GM18519 (cell line): ENCODE measurements around the gene ABCD2.
"Not testable (repeated sequence)": the region's sequence is repeated elsewhere in the genome, so short reads cannot be mapped to it uniquely, and the experiment has no call there.

ENCODE experiments used
- ATAC-seq: cut with Tn5 transposase; IDR thresholded peaks from one replicate; pipeline ENCODE4 v1.9.1; 2021; ENCODE audit warnings: mild to moderate bottlenecking, moderate library complexity; ENCODE audit not compliant: unreplicated experiment, low FRiP score

Gene ABCD2

DNA sequence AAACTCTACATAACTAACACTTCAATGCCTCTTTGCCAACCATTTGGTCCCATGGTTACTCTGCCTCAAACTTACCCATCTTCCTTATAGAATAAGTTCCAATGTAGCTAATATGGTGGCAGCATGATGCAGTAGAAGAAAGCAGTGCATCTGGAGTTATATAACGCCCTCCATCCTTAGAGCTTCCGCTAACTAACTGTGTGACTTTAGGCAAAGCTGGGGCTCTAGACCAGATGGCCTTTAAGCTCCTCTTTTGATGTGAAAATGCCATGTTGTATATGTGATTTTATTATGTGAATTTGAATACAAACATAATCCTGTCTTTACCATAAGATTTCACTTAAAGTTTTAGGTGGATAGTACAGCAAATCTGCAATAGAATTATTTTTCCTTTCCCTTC lies 6.1 kb downstream of the ABCD2 start:
- ATAC-seq, result no peak

DNA sequence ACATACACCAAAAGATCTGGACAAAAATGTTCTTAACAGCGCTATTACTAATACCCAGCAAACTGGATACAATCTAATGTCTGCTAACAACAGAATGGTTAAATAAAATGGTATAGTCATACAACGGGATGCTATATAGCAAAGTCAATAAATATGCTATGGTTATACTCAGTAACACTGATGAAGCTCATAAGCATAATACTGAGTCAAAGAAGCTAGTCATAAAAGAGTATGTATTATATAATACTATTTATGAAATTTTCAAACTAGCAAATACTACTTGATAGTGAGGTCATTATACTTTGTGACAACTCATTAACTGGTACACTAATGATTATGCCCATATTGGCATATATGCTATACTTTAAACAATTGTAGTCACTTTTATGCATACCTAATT lies 7.4 kb downstream of the ABCD2 start:
- ATAC-seq, result no peak

DNA sequence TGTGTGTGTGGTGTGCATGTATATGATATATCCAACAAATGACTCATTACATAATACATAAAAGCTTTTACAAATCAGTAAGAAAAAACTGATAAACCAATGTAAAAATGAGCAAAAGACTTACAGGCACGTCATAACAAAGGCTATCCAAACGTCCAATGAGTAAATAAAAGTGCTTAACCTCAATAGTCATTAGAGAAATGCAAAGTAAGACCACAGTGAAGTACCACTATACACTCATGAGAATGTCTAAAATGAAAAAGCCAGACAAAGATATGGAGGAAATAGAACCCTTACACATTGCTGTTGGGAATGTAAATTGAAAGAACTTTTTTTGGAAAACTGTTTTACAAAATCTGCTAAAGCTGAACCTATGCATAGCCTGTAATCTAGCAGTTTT lies 7.8 kb downstream of the ABCD2 start:
- no peak for ATAC-seq

DNA sequence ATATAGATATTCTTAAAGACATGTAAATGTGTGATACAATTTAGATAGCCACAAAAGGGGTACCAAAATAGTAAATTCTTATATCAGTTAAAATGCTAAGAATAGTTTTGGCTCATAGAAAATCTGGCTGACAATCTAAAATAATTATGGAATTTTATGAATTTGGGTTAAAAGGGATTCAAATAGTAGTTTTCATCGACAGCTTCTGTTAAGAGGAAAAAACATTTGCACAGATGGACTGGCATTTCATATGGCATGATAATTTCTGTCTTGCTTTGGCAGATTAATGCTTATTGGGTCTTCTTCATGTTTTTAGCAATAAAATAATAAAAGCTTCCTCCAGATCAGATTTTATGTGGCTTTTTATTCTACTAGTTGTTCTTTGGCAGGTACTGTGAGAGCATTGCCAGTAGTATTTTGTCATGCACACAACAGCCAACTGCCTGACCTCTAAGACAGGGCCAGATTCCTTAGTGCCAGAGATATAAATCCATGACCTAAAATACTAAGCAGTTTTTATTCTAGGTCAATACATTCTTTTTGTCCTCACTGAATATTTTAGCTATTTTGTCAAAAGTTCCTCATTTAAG lies 9.1 kb downstream of the ABCD2 start:
- ATAC-seq, result no peak

DNA sequence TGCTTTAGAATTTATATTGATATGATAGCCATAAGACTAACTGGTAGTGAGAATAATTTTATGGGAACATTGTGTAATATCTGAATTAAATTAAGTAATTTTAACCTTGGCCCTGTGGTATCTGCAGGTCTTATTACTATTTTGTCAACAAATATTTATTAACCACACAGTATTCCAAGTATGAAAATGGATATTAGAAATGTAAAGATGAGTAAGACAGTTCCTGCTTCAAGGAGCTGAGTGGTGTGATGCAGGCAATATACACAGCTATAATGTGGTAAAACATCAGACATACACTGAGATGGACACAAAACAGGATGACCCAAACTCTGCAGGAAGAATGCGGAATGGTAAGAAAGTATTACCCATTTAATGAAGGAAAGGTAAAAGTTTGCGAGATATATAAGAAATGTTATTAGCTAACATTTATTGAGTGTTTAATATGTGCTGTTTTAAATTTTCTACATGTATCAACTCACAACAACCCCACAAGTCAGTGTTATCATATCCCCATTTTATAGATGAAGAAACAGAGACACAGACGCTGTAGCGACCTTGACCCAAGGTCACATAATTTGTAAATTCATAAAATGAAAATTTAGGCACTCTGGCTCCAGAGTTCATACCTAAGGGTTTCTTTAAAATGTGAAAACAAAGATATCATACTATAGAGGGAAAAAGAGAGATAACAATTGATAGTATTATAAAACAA lies 12.7 kb downstream of the ABCD2 start:
- no peak for ATAC-seq

DNA sequence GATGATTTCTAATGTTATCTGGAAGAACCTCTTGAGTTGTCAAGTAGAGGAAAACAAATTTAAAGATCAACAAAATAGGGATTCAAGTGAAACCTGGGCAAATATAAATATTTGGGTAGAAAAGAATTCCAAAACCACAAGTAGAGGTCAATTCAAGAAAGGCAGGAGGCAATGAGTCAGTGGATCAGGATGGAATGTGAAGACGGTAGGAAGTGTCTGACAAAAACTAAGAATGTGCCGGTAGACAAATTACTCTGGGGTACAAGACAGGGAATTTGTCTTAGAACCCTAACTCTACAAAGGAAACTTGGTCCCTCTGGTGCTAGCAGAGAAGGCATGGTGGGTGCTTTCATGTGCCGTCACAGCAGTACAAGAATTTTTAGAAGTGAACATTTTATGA lies 13.6 kb downstream of the ABCD2 start:
- ATAC-seq, result no peak

DNA sequence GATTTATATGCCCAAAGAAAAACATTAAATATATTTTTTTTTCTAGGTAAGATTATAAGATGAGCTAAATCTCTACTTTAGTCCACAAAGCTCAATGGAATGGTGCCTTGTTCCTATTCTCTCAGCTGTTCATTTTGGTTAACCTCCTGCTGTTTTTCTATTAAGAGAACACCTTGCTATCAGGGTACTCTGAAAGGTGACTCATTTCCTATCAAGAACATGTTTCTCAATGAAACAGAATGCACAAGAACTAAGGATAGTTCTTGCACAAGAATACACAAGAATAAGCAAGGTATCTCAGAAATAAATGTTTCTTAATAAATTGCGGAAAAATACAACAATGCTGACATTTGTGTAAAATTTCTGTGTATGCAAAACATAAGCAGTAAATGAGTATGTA lies 14.1 kb downstream of the ABCD2 start:
- ATAC-seq, result no peak

DNA sequence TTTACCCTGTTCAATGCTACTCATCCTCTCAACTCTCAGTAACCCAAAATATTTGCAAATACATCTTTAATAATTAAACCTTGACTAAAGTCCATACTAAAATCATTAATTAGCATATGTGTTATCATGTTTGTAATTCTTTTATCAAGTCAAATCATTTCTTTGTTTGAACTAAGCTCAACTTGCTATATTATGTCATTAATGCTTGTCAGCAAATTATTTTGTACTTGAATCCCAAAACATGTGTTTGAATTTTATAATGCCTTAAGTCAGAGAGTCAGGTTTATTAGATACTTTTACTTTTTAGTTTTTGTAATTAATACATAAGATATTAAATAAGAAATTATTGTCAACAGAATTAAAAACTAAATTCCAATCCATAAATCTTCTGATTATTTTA lies 16.5 kb downstream of the ABCD2 start:
- no peak for ATAC-seq

DNA sequence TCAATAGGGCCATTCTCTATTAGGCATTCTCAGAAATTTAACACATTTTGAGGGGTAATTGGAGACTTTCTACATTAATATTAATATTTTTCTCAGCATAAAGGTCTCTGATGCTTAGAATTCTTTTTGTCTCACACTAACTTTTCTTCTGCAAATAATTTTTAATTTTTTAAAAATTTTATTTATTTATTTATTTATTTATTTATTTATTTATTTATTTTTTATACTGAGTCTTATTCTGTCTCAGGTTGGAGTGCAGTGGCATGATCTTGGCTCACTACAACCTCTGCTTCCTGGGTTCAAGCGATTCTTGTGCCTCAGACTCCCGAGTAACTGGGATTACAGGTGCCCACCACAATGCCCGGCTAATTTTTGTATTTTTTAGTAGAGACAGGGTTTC lies 17.7 kb downstream of the ABCD2 start:
- not testable (repeated sequence) for ATAC-seq

DNA sequence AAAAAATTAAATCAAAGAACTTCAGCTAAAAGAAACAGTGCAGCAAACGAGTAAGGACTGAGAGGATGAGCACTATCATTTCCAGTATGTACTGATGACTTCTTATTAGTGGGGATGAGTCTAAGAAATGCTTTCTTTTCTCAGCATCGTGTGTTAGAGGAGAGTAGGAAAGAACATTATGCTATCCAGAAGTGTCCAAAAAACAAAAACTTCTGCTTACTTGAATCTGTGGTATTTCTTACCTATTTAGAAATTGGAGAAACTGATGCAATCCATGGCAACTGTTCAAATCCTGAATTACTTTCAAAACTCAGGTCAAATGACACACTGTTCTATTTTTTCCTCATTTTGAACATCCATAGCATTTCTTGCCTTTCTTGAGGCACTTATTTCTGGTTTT lies 23.7 kb downstream of the ABCD2 start:
- no peak for ATAC-seq

DNA sequence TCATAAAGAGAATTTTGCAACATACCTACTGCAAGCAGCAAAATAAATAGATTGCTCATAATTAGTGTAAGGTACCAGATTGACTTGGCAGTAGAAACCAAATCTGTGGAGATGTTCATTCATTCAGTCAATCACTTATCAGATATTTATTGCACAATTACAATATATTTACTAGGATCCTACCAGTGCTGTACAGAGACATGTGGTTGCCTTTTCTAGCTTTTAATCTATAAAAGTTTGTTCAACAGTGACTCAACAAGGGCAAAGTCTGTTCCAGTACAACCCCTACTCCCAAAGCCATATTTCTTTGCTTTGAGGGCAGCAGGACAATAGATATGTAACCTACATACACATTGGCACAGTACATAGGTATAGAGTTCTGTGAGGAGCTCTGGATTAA lies 27.3 kb downstream of the ABCD2 start:
- ATAC-seq, result no peak

DNA sequence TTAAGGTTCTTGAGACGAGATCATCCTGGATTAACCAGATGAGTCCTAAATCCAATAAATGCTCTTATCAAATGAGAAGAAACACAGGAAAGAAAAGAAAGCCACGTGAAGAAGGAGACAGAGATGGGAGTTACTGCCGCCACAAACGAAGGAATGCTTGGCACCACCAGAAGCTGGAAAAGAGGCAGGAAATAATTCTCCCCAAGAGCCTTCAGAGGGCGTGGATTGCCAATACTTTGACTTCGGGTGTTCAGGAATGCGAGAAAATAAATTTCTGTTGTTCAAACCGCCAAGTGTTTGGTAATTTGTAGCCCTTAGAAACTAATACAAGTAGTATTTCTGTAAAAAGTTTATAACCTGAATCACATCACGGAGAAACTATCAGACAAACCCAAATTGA lies 31.3 kb downstream of the ABCD2 start:
- ATAC-seq, result no peak

DNA sequence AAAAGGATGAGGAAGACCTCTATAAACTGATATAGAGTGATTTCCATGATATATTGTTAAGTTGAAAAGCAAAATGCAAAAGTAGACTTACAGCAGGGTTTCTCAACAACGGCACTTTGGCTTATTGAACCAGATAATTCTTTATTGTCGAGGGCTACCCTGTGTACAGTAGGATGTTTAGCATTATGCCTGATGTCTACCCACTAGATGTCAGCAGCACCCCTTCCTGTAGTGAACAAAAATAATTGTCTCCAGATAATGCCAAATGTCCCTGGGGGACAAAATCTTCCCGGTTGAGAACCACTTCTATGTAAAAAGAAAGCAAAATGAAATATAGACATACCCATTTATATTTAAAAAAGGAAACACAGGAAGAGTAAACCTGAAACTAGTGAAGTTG lies 32.4 kb downstream of the ABCD2 start:
- ATAC-seq, result peak; percentile 62

DNA sequence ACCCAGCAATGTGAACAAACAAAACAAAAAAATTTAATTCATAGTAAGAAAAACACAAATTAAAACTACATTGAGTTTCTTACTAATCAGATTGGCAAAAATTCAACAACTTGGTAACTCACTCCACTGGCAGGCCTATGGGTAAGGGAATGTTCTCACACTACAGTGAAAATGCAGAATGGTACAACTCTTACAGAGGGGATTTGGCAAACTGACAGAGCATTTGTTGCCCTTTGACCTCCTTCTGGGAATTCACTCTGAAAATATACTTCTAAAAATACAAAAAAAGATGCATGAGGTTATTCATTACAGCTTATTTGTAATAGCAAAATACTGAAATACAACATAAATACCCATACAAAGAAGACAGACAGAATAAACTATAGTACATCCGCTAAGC lies 32.8 kb downstream of the ABCD2 start:
- no peak for ATAC-seq

DNA sequence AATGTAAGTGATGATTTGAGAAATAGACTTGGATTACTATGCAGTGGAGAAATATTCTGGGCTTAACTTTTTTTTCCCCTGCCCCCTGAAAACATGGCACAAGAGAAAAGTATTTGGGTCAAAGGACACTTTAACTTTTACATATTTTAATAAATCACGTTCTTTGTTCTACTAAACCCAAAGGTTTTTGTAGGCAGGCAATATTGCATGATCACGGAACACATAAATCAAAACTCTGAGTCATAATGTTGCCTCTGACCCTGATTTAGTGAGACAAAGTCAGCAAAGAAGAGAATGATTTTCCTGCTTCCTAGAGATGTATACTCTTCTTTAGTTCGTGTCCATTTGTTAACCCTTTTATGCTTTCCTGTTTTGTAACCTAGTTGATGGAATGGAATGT lies 38.0 kb downstream of the ABCD2 start:
- no peak for ATAC-seq

DNA sequence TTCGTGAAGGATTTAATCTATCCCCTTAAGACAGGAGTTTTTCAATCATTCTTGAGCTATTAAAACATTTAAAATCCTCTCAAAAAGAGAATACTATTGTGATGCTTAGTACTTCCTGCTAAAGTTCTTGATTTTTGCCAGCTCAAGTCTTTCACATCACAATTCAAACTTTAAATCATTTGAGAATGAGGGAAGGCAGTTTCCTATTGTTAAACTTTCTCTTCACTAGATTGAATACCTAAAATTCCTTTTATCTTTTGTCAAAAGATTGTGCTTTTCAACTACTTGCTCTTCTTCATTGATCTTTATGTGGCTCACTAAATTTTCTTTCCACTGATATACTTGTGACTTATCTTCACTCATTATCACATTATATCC lies 44.1 kb downstream of the ABCD2 start:
- ATAC-seq, result no peak

DNA sequence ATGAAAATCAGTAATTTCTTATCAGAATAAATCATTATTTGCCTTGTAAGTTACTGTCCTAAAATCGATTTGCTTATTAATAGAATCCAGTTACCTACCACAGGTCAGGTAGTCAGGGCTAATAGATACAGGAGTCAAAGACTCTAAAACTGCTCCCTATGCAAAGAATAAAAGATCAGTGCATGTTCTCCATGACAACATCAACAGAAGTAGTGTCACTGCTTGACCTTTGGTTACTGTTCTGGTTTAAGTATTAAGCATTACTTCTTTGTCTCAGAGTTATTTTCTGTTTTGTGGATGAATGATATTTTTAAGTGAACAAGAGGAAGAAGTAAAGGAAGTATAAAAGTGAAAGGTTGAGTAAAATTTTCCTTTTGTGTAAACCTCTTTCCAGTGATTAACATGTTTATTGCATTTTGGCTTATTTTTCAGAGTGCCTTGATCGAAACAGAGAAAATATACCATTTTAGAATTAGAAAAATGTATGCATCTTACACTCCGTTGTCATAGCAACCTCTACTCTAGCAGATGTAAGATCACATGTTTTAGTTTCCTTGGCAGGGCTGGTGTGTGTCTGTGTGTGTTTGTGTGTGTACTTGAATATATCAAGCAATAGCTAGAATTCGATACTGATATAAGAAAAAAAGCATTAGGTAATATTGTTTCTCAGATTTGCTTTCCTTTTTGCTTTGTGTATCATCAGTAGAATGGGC lies 44.7 kb downstream of the ABCD2 start:
- ATAC-seq, result no peak

DNA sequence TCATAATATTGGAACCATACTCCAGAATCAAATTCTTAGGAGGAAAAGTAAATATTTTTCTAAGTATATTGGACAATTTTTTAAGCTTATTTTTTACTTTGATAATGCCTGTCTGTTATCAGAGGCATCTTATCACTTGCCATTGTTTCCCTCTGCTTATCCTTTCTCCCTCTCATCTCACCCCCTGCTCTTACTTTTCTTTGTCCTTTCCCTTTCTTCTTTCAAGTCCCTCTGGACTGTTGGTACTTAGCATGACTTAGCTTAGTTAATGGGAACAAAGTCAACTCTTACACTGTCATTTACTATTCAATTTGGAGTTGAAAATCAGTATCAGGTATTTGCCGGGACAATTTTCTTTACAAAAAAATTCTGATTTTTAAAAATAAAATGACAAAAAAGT lies 45.2 kb downstream of the ABCD2 start:
- ATAC-seq, result no peak

DNA sequence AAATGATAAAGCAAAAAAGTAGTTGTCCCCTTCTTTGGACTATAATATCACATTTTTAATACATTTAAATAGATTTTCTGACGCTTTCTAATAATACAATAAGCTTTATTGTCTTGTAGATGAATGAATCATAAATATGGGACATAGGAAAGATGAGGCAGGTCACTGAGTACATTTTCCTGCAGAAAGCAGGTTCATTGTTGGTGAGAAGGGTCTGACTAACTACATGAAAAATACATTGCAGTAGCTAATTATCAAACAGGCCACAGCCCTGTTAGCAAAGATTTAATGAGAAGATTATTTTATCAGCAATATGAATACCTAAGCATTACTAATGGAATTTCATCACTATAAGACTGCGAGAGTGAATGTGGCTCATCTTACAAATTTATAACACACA lies 45.6 kb downstream of the ABCD2 start:
- no peak for ATAC-seq

DNA sequence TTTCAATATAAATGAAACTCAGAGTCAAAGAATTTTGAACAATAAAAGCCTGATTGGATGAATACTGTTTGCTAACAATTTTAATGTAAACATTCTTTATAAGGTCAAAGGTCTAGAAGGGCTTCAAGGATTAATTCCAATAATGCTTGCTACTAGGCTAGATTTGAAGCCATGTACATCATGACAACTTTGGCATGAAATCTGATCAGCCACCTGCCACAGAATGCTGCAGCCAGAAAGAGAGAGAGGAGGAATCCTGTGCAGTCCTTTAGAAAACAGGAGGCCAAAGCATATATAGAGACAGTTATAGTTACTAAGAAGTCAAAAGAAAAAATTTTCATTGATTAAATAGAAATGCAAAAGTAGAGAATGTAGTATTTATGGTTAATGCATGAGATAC lies 47.1 kb downstream of the ABCD2 start:
- ATAC-seq, result no peak

DNA sequence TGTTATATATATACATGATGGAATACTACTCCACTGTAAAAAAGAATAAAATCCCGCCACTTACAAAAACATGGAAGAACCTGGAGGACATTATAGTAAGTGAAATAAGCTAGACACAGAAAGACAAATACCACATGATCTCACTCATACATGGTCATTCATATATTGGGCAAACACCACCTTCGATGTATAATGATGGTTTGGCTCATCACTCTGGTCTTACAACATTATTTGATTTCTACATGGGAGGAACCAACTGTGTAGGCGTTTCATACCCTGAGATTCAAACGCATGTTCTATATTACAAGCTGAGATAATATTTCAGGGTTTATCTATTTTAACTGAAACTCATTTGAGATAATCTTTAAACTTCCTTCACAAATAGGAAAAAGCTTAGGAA lies 48.3 kb downstream of the ABCD2 start:
- no peak for ATAC-seq

DNA sequence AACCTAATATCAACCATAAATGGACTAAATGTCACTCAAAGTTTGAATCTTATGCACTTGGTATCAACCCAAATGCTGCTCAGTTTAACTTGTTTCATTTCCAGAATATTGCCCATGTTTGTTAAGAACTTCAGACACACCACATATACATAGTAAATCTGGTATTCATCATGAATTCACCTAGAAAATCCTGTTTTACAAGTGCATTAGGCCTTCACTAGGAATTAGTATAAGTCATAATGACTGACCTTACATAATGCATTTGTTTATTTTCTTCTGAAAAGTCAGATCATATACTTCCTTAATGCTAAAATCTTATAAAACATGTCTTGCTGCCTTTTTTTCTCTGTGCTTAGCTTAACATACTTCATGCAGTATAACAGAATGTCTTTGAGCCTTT lies 66.1 kb downstream of the ABCD2 start:
- no peak for ATAC-seq
